T-cell (primary cell): Measurements from ENCODE around the gene KIF20B. TPM values are rescaled to one million over a fixed set of nuclear protein-coding genes. Genes with fewer than 3 reads are reported as not detected.

Source experiments
- ATAC-seq, 4 experiments: fragments of 200-7000 bp in 3 of 4; fragments of 150-1000 bp in 1 of 4; cut with Tn5 transposase; replicated peaks in 1 of 4; 1 replicate in 3 of 4; 2 replicates in 1 of 4; pipeline ENCODE4 v1.10.0; 2021; ENCODE audit warnings: moderate library complexity in 3 of 4, mild to moderate bottlenecking in 2 of 4, moderate number of reproducible peaks in 1 of 4
- CTCF ChIA-PET, 2 donors: fragments of 300-600 bp; sonication (Branson Sonifier 250); formaldehyde crosslinking; loops; one replicate each; lab custom pipeline; 2022; ENCODE audit warnings: antibody characterized with exemption in 2 of 2; lab: Charles Lee
- POLR2A ChIA-PET, 2 donors: fragments of 300-600 bp; sonication (Branson Sonifier 250); formaldehyde crosslinking; loops; one replicate each; lab custom pipeline; 2022; ENCODE audit warnings: antibody characterized with exemption in 2 of 2; lab: Charles Lee
- DNase-seq, 35 experiments: peaks; one replicate each; pipeline versions ENCODE4 v3.0.0 to v3.0.0-alpha.2; 2013 to 2023
- H3K27ac ChIP-seq: one replicate; pipeline ENCODE4 v1.5.1; 2013; ENCODE audit warnings: low read length
- H3K27me3 ChIP-seq, 2 experiments: replicated peaks in 1 of 2; 1 replicate in 1 of 2; 2 replicates in 1 of 2; pipeline versions ENCODE4 v1.6.1 to v1.7.0; 2013; ENCODE audit warnings: low read length in 1 of 2, mixed read lengths in 1 of 2; ENCODE audit not compliant: control insufficient read depth in 2 of 2, insufficient read depth in 2 of 2; ENCODE audit errors: extremely low read depth in 1 of 2
- H3K36me3 ChIP-seq, 2 donors: 1 replicate in 1 of 2; 2 replicates in 1 of 2; pipeline versions ENCODE4 v1.6.1 to v1.7.0; 2013; ENCODE audit warnings: low read length in 1 of 2; ENCODE audit not compliant: control insufficient read depth in 2 of 2, insufficient read depth in 1 of 2; ENCODE audit errors: extremely low read depth in 1 of 2
- H3K4me1 ChIP-seq, 2 experiments: 1 replicate in 1 of 2; 2 replicates in 1 of 2; pipeline versions ENCODE4 v1.6.1 to v1.7.0; 2013; ENCODE audit warnings: low read length in 2 of 2, mixed read lengths in 1 of 2; ENCODE audit not compliant: insufficient read depth in 2 of 2, control insufficient read depth in 1 of 2; ENCODE audit errors: extremely low read depth in 1 of 2
- H3K4me3 ChIP-seq, 2 donors: 1 replicate in 1 of 2; 2 replicates in 1 of 2; pipeline versions ENCODE4 v1.5.1 to v1.7.0; 2013; ENCODE audit warnings: mild to moderate bottlenecking in 2 of 2, low read length in 1 of 2, moderate library complexity in 1 of 2; ENCODE audit not compliant: control insufficient read depth in 1 of 2; ENCODE audit errors: extremely low read depth in 1 of 2
- H3K9me3 ChIP-seq: 2 replicates; pipeline ENCODE4 v1.7.0; 2013
- H3K27ac Mint-ChIP-seq, 2 donors: one replicate each; pipeline ENCODE4 v1.8.0; 2020 to 2021; ENCODE audit warnings: mild to moderate bottlenecking in 2 of 2, mixed read lengths in 2 of 2
- H3K27me3 Mint-ChIP-seq, 2 donors: one replicate each; pipeline ENCODE4 v1.8.0; 2021 to 2022; ENCODE audit warnings: mixed read lengths in 2 of 2
- H3K36me3 Mint-ChIP-seq: one replicate; pipeline ENCODE4 v1.8.0; 2021; ENCODE audit warnings: mixed read lengths
- H3K4me1 Mint-ChIP-seq, 3 donors: one replicate each; pipeline ENCODE4 v1.8.0; 2020 to 2022; ENCODE audit warnings: mixed read lengths in 3 of 3, mild to moderate bottlenecking in 1 of 3
- H3K4me3 Mint-ChIP-seq, 3 donors: one replicate each; pipeline ENCODE4 v1.8.0; 2020 to 2022; ENCODE audit warnings: mild to moderate bottlenecking in 3 of 3, mixed read lengths in 3 of 3, moderate library complexity in 3 of 3
- H3K9me3 Mint-ChIP-seq, 3 donors: one replicate each; pipeline ENCODE4 v1.8.0; 2020 to 2022; ENCODE audit warnings: mixed read lengths in 3 of 3
- WGBS: methylation state at CpG from one replicate; pipeline ENCODE4 v1.1.5; 2013; ENCODE audit warnings: missing lambda C conversion rate; ENCODE audit not compliant: insufficient coverage; 5-methylcytosine and 5-hydroxymethylcytosine counted together
- total RNA-seq, 35 experiments: library from RNA in 6 of 35; stranded (reverse) in 6 of 35; fragments of 120-200 nt in 1 of 35; gene quantifications; one replicate each; pipeline versions ENCODE4 v1.2.1 to v1.2.4 and lab custom pipeline; 2013 to 2026

KIF20B gene
- total RNA-seq, 5 donors from 2014 or later (not counting 1 experiment from before 2014, with no cell fraction given): 17.6 to 21.5 (median 20.1) TPM

GRCh38 chr10:89706011-89706410 is 4.6 kb downstream of the KIF20B start:
- ATAC-seq: no peak
- no peak for DNase-seq
- H3K9me3 Mint-ChIP-seq: no peaks in the 10 kb centered on the region
- Histone ChIP-seq H3K27me3 (no peaks in the 10 kb centered on the region), H3K9me3 (no peaks in the 10 kb centered on the region), H3K27ac (no peak overlapping the region), H3K36me3 (no peaks in the 10 kb centered on the region), H3K4me3 (no peak overlapping the region), H3K4me1 (peaks cover 4 to 7% of the 10 kb centered on the region in 2 experiments)
- H3K36me3 Mint-ChIP-seq: peaks cover 10% of the 10 kb centered on the region
- peak overlapping the region in 1 of 2 donors; percentile 1 for H3K27ac Mint-ChIP-seq
- POLR2A ChIA-PET: interaction anchor here in 1 of 2 donors (0.9 kb wide), 1 partner anchor 11 kb away, joined by 4 read pairs; no protein-coding TSS in a partner anchor
- CTCF ChIA-PET: no interaction called here
- H3K4me1 Mint-ChIP-seq: peaks cover 37 to 53% (median 43%) of the 10 kb centered on the region in 3 donors
- no peak overlapping the region for H3K4me3 Mint-ChIP-seq
- H3K27me3 Mint-ChIP-seq: no peaks in the 10 kb centered on the region

DNA sequence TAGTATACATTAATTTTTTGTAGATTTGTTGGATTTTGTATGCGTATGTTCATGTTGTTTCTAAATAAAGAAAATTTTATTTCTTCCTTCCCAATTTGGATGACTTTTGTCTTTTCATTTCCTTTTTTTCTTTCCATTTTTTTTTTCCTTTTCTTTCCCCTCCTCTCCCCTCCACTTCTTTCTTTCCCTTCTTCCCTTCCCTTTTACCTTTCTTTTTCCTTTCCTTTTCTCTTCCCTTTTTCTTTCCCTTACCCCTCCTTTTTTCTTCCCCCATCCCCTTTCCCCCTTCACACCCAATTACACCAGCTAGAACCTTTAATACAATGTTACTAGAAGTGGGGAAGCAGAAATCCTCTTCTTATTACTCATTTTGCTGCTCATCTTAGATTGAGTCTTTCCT is 6.0 kb downstream of the KIF20B start:
- no peaks in the 10 kb centered on the region for H3K36me3 ChIP-seq
- no peak overlapping the region for H3K4me3 ChIP-seq
- H3K4me1 Mint-ChIP-seq: peaks cover 24 to 39% (median 31%) of the 10 kb centered on the region in 3 donors
- DNase-seq (no peak), ATAC-seq (no peak)
- H3K27me3 ChIP-seq: no peaks in the 10 kb centered on the region
- ChIA-PET POLR2A (no interaction called here), CTCF (interaction anchor here in 1 of 2 donors (0.6 kb wide), 1 partner anchor 14 kb away, joined by 3 read pairs; no protein-coding TSS in a partner anchor)
- H3K4me1 ChIP-seq: no peaks in the 10 kb centered on the region
- H3K27me3 Mint-ChIP-seq: no peaks in the 10 kb centered on the region
- H3K27ac Mint-ChIP-seq: no peak overlapping the region
- H3K27ac ChIP-seq: no peak overlapping the region
- no peaks in the 10 kb centered on the region for H3K9me3 Mint-ChIP-seq
- H3K9me3 ChIP-seq: no peaks in the 10 kb centered on the region
- no CpG with 5 or more reads among the region's 1 CpG for WGBS
- H3K36me3 Mint-ChIP-seq: peaks cover 16% of the 10 kb centered on the region
- H3K4me3 Mint-ChIP-seq: no peak overlapping the region

DNA sequence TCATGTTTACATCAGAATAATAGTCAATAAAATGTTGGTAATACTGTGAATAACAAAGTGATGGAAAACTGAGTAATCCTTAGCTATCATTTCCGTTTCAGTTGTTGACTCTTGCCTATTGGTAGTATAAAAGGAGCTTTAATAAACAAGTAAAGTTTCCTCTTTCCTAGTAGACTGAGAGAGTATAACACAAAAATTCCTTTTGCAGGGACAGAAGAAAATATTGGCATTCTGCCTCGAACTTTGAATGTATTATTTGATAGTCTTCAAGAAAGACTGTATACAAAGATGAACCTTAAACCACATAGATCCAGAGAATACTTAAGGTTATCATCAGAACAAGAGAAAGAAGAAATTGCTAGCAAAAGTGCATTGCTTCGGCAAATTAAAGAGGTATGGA is 9.4 kb downstream of the KIF20B start:
- H3K27me3 ChIP-seq: no peaks in the 10 kb centered on the region
- no peaks in the 10 kb centered on the region for H3K36me3 ChIP-seq
- no peak overlapping the region for H3K27ac Mint-ChIP-seq
- H3K27ac ChIP-seq: no peak overlapping the region
- DNase-seq (no peak), ATAC-seq (no peak)
- POLR2A ChIA-PET: interaction anchor here (0.8 to 1.0 kb wide), 2 partner anchors 10 to 22 kb away, joined by 3 read pairs; partner anchors contain the start of gene KIF20B (in 1 of the 2)
- H3K9me3 Mint-ChIP-seq: no peaks in the 10 kb centered on the region
- no peaks in the 10 kb centered on the region for H3K4me1 ChIP-seq
- no peaks in the 10 kb centered on the region for H3K9me3 ChIP-seq
- no peak overlapping the region for H3K4me3 Mint-ChIP-seq
- no peak overlapping the region for H3K4me3 ChIP-seq
- H3K4me1 Mint-ChIP-seq: peaks cover 15 to 17% (median 16%) of the 10 kb centered on the region in 3 donors
- H3K36me3 Mint-ChIP-seq: peaks cover 21% of the 10 kb centered on the region
- no CpG with 5 or more reads among the region's 3 CpGs for WGBS
- no peaks in the 10 kb centered on the region for H3K27me3 Mint-ChIP-seq
- CTCF ChIA-PET: interaction anchor here in 1 of 2 donors (0.6 to 1.1 kb wide), 2 partner anchors 10 to 1678 kb away, joined by 3 to 4 read pairs; partner anchors contain the start of gene KIF20B

- no peaks in the 10 kb centered on the region for H3K9me3 ChIP-seq
- ATAC-seq (no peak), DNase-seq (no peak)
- H3K4me3 ChIP-seq: no peak overlapping the region
- no peaks in the 10 kb centered on the region for H3K4me1 ChIP-seq
- Mint-ChIP-seq H3K9me3 (no peaks in the 10 kb centered on the region), H3K36me3 (peaks cover 37% of the 10 kb centered on the region), H3K27ac (no peak overlapping the region), H3K4me3 (no peak overlapping the region), H3K27me3 (no peaks in the 10 kb centered on the region), H3K4me1 (peaks cover 3 to 17% (median 4%) of the 10 kb centered on the region in 3 donors)
- no peak overlapping the region for H3K27ac ChIP-seq
- peaks cover 0 to 5% of the 10 kb centered on the region in 2 donors for H3K36me3 ChIP-seq
- ChIA-PET CTCF (no interaction called here), POLR2A (no interaction called here)
- no CpG with 5 or more reads among the region's 3 CpGs for WGBS
- no peaks in the 10 kb centered on the region for H3K27me3 ChIP-seq
These were observed 33.2 kb downstream of the KIF20B start for GRCh38 chr10:89734616-89735015.

DNA sequence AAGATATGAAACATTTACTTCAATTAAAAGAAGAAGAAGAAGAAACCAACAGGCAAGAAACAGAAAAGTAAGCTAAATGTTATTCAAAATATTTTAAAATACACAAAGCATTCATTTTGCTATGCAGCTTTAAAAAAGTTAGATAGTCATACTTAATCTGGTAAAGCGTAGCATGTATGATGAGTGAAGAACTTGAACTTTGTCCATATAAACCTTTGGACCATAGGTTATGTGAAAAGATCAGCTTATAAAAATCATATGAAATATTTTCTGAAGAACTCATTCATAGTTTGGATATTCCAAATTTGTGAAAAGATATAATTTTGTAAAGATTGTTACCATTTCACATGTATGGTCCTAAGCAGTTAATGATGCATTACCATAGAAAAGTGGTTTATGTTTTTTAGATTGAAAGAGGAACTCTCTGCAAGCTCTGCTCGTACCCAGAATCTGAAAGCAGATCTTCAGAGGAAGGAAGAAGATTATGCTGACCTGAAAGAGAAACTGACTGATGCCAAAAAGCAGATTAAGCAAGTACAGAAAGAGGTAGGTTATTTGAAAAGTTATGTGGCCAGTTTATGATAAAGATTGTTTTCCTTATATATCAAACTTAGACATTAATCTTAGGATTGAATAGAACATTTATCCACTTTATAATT is 37.3 kb downstream of the KIF20B start:
- POLR2A ChIA-PET: interaction anchor here in 1 of 2 donors (0.6 to 1.1 kb wide), 2 partner anchors 38 to 305 kb away, joined by 3 read pairs; partner anchors contain the start of gene KIF20B
- peak overlapping the region in 1 of 3 donors; percentile 1 for H3K4me3 Mint-ChIP-seq
- no peaks in the 10 kb centered on the region for H3K27me3 Mint-ChIP-seq
- no peaks in the 10 kb centered on the region for H3K9me3 Mint-ChIP-seq
- Histone ChIP-seq H3K36me3 (peaks cover 0 to 8% of the 10 kb centered on the region in 2 donors), H3K27ac (peak overlapping the region; percentile 29), H3K27me3 (no peaks in the 10 kb centered on the region), H3K9me3 (no peaks in the 10 kb centered on the region), H3K4me1 (no peaks in the 10 kb centered on the region), H3K4me3 (no peak overlapping the region)
- ATAC-seq (peak in 1 of 4 experiments; percentile 39), DNase-seq (peak in 1 of 35 experiments; percentile 8)
- WGBS: no CpG with 5 or more reads among the region's 2 CpGs
- peaks cover 25% of the 10 kb centered on the region for H3K36me3 Mint-ChIP-seq
- H3K27ac Mint-ChIP-seq: peak overlapping the region in 1 of 2 donors; percentile 53
- CTCF ChIA-PET: interaction anchor here in 1 of 2 donors (0.6 to 0.7 kb wide), 2 partner anchors 12 kb away, joined by 3 read pairs; no protein-coding TSS in a partner anchor
- peaks cover 3 to 17% (median 4%) of the 10 kb centered on the region in 3 donors for H3K4me1 Mint-ChIP-seq

DNA sequence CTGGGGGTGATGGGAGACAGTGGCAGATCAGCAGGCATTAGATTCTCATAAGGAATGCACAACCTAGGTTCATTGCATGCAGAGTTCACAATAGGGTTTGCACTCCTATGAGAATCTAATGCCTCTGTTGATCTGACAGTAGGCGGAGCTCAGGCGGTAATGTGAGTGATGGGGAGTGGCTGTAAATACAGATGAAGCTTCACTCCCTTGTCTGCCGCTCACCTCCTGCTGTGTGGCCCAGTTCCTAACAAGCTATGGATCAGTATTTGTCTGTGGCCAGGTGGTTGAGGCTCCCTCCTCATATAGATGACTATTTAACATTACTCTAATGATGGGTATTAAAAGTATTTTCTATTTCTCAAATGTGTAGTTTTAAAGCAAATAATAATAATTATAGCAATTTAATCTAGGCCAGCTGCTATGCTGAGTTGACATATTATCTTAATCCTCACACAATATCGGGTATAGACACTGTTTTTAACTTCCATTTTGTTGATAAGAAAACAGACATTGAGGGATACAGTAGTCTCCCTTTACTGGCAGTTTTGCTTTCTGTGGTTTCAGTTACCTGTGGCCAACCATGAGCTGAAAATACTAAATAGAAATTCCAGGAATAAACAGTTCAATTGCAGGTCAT is 39.9 kb downstream of the KIF20B start:
- peaks cover 0 to 11% of the 10 kb centered on the region in 2 donors for H3K36me3 ChIP-seq
- H3K4me1 Mint-ChIP-seq: peaks cover 3 to 17% (median 4%) of the 10 kb centered on the region in 3 donors
- H3K27ac Mint-ChIP-seq: no peak overlapping the region
- no peaks in the 10 kb centered on the region for H3K4me1 ChIP-seq
- no peaks in the 10 kb centered on the region for H3K9me3 ChIP-seq
- DNase-seq: no peak
- H3K4me3 ChIP-seq: no peak overlapping the region
- no peak for ATAC-seq
- WGBS: no CpG with 5 or more reads among the region's 4 CpGs
- H3K4me3 Mint-ChIP-seq: no peak overlapping the region
- ChIA-PET POLR2A (no interaction called here), CTCF (no interaction called here)
- no peaks in the 10 kb centered on the region for H3K27me3 ChIP-seq
- no peak overlapping the region for H3K27ac ChIP-seq
- peaks cover 33% of the 10 kb centered on the region for H3K36me3 Mint-ChIP-seq
- no peaks in the 10 kb centered on the region for H3K27me3 Mint-ChIP-seq
- H3K9me3 Mint-ChIP-seq: no peaks in the 10 kb centered on the region
